GM19239 (cell line): Measurements from ENCODE around the gene FUOM.
A peak's percentile ranks its signal among the peaks of the same experiment; 100 is the strongest.
"Not testable (repeated sequence)": the region's sequence is repeated elsewhere in the genome, so short reads cannot be mapped to it uniquely, and the experiment has no call there.

ENCODE experiments used
- DNase-seq: peaks from one replicate; pipeline ENCODE4 v3.0.0; 2011; ENCODE audit warnings: low spot score; ENCODE audit not compliant: insufficient read length
- FAIRE-seq: peaks from 2 replicates; lab custom pipeline; 2011; peaks lifted over from hg19 to GRCh38; lab: Jason Lieb, UNC

The FUOM gene

GRCh38 chr10:133370030-133370786 lies 12.4 kb upstream of the FUOM start:
- FAIRE-seq, result no peak
- no peak for DNase-seq

- DNase-seq, result no peak
- no peak for FAIRE-seq
Measured at GRCh38 chr10:133368153-133368552, 10.3 kb upstream of the FUOM start.

- DNase-seq, result not testable (repeated sequence)
Measured at GRCh38 chr10:133367461-133367860, 9.6 kb upstream of the FUOM start.

GRCh38 chr10:133366751-133367150 lies 8.9 kb upstream of the FUOM start:
- FAIRE-seq, result no peak

More at GRCh38 chr10:133367461-133367860, 9.6 kb upstream of the FUOM start:
- not testable (repeated sequence) for FAIRE-seq

GRCh38 chr10:133366130-133366478 lies 8.3 kb upstream of the FUOM start:
- FAIRE-seq (no peak), DNase-seq (no peak)

More at GRCh38 chr10:133366751-133367150, 8.9 kb upstream of the FUOM start:
- DNase-seq, result no peak

- no peak for DNase-seq
- FAIRE-seq, result no peak
Measured at GRCh38 chr10:133365461-133366129, 7.8 kb upstream of the FUOM start.

- no peak for DNase-seq
- FAIRE-seq, result no peak
Measured at GRCh38 chr10:133364645-133365431, 7.0 kb upstream of the FUOM start.

GRCh38 chr10:133362846-133363245 lies 5.0 kb upstream of the FUOM start:
- FAIRE-seq, result no peak
- no peak for DNase-seq

- DNase-seq (no peak), FAIRE-seq (peak; percentile 75)
Measured at GRCh38 chr10:133361773-133362441, 4.1 kb upstream of the FUOM start.

- no peak for DNase-seq
- no peak for FAIRE-seq
Measured at GRCh38 chr10:133361227-133361626, 3.4 kb upstream of the FUOM start.

- FAIRE-seq (no peak), DNase-seq (no peak)
Measured at GRCh38 chr10:133359972-133360610, 2.3 kb upstream of the FUOM start.

GRCh38 chr10:133359554-133359971 lies 1.7 kb upstream of the FUOM start:
- no peak for DNase-seq
- FAIRE-seq, result no peak

GRCh38 chr10:133358925-133359310 lies 1.1 kb upstream of the FUOM start:
- FAIRE-seq (no peak), DNase-seq (no peak)

- FAIRE-seq (no peak), DNase-seq (no peak)
Measured at GRCh38 chr10:133358162-133358924, 524 bp upstream of the FUOM start.

- FAIRE-seq (no peak), DNase-seq (no peak)
Measured at GRCh38 chr10:133356549-133357284, 1.1 kb downstream of the FUOM start.

- no peak for FAIRE-seq
Measured at GRCh38 chr10:133355991-133356390, 1.8 kb downstream of the FUOM start.

GRCh38 chr10:133355266-133355665 lies 2.6 kb downstream of the FUOM start:
- DNase-seq (no peak), FAIRE-seq (no peak)

More at GRCh38 chr10:133355991-133356390, 1.8 kb downstream of the FUOM start:
- no peak for DNase-seq

GRCh38 chr10:133354672-133355240 lies 3.1 kb downstream of the FUOM start:
- DNase-seq, result no peak
- FAIRE-seq, result no peak
